ENCODE results near the gene PRTG.
"Not testable (repeated sequence)": the region's sequence is repeated elsewhere in the genome, so short reads cannot be mapped to it uniquely, and the experiment has no call there.

The PRTG gene

DNA sequence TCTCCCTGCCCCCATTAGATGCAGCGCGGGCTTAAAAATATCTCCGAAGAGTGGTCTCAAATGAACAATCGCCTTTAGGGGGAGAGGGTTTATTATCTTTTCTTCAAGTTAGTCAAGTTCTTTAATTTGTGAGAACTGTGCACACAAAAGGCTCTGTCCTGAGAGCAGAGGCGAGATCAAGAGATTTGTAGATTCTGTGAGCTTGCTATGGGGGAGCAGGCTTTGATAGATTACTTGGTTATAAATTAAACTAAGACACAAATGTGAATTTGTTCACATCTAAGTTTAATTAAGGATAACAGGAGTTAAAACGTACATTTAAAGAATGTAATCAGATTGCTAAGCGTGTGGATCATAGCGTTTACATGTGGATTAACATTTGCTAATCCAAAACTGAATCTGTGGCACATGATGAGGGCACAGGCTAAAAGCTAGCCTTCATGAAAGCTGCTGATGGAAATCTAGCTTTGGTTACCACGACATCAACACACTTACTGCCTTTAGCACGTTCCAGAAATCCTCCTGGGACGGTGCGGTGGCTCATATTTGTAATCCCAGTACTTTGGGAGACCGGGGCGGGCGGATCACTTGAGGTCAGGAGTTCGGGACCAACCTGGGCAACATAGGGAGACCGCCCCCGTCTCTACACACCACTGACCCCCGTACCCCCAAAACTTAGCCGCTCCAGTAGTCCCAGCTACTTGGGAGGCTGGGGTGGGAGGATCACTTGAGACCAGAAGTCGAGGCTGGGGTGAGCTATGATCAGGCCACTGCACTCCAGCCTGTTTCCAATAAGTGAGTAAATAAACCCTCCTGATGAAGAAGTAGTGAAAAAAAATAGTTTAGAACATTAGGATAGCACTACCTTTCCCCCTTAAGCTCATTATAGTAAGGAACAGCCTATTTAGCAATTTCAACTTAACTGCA is 1.0 kb upstream of the PRTG start:
- no peak for DNase-seq

DNA sequence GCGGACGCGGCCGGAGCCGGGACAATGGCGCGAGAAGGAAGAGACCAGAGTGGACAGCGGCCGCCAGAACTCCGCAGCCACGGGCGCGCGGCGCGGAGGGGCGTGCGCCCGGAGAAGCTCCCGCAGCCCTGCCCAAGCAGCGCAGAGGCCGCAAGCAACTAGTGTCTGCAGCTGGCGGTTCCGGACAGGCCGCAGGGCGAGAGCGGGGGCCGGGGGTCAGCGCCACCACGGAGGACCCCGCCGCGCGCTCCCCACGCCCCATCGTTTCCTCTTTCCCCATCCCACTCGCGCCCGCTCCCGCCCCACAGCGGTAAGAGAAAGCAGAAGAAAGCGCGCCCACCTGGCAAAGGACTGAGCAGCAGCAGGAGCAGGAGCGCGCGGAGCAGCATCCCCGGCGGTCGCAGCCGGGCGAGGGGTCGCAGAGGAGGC is 440 bp downstream of the PRTG start:
- no peak for DNase-seq

DNA sequence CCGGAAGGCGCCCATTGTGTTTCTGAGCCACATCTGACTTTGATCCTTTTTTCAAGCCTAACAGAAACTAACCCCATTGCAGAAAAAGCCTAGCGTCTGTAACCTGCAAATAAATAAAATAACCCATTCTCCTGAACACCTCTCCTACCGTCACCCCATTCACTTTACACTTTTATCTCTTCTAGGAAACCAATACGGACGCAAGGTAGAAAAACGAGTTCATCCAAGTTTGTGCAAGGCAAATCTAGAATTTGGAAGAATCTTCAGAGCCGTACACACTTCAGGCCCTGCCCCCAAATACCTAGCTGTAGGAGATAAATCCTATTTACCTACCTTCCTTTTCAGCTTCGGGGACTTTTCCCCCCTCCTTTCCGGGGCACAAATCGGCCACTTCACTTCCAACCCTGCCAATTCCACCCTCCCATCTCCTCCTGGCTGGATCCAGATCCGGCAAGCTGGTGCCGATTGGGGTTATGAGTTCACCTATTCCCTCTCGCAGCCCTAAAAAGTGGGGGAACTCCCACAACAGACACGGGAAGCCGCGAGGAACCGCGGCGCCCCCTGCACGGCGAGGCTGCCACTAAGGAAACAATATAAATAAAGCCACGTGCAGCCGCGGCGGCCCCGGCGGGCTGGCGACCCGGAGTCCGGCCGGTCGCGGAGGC is 987 bp downstream of the PRTG start:
- DNase-seq = no peak

DNA sequence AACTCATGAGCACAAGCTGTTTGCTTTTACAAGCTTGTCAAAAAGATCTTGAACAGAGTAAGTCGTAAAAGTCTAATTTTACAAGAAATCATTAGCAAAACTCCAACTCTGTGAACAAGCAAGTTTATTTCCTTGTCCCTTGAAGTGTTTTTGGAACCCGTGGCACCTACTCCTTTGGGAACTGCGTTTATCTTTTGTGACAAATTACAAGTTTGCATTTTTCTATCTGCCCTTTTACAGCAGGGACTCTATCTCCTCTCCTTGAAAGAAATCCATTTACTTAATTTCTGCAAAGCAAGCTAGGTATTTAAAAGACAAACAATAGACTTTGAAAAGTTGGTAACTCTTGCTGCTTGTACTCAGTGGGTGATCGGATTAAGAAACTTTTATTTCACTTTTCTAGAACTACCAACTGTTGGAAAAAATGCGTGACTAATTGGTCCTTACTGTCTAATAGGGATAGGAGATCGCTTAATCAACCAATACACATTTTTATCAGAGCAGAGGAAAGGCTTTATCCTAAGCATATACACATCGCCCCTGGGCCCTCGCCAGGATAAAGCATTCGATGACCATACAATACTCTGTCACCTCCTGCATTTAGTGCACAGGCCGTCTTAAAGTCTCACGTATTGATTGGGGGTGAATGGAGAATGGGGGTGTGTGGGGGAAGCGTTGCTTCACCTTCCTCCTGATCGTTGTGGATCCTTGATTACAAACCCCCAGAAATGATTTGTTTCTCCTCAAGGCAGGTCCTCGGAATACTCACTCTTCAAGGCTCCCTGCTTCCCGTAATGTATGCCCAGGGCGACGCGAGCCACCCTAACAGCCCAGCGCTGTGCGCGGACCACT is 1.7 kb downstream of the PRTG start:
- DNase-seq = no peak

DNA sequence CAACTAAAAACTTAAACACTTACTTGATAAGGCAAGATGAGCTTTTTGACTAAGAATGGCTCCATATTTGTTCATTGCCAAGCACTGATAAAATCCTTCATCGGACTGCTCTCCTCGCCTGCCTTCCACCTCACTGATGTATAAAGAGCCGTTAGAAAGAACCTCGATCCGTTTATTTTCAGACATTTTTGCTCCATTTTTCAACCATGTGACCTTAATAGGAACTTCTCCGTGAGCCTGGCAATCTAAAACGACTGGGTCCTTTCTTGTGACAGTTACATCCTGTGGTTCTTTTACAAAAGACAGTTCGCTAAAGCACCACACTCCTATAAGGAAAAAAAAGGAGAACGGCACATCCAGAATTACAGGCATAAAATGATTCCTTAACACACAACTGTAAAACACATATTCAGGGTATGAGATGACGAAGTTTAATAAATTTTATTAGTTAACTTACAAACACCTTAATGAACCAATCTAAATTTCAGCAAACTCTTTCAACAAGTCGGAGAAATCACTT is 2.5 kb downstream of the PRTG start:
- no peak for DNase-seq

DNA sequence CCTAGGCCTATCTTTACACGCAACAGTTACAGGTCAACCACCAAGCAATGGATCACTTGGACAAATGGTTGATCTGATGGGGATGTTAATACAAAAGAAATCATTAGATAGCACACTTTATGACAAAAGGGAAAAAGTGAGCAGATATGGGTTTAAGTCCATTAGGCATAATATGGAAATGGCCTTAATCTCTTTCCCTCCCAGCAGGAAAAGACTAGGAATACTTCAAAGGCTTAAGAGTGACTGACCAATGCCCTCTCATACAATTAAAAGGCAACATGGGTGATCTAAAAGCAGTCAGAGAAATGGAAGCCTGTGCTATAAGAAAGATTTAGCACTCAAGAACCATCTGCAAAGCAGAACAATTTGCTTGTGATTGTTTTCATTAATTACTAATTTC is 3.3 kb downstream of the PRTG start:
- DNase-seq = no peak

DNA sequence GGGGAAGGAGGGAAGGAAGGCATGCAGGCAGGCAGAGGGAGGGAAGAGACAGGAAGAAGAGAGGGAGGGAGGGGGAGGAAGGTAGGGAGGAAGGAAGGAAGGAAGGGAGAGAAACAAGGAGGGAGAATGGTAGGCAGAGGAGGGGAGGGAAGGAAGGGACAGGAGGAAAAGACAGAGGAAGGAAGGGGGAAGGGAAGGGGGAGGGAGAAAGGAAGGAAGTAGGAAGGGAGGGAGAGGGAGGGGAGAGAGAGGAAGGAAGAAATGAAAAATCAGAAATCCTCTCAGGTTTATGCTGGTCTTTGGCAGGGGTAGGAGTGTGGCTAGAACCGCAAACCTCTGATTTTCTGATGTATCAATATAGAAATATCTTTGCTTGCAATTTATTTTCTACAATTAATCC is 4.2 kb downstream of the PRTG start:
- no peak for DNase-seq

DNA sequence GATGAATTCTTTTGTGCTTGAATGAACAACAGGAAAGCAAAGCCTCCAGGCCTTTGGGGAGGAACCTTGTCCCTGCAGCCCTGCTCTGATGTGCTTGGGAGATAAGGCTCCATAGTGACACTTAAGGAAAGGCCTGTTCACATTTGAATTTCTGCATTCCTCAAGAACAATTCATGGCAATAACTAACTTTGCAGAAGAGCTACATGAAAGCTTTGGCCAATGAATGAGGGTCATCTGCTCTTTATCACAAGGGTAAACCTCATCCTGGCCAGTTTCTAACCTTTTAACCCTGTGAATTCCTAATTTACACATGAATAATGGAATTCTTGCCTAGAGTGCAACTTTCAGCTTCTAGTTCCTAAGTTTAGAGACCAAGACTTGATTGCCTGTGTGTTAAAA is 5.6 kb downstream of the PRTG start:
- DNase-seq = no peak

DNA sequence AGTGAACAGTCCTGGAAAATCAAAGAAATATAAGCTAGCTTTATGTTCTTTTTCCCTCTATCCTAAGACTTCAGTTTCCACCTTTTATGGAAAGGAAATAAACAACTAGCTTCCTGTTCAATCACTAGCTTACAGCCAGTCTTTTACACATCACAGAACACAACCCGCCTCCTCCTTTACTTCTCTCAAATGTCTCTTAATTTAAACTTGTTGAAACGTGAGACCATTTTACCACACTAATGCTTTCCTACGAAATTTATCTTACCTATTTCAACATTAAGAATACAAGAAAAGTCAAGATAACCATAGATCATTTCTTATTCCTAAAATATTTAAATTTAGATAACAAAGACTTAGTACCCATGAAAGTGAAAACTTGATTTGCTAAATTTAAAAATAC is 6.2 kb downstream of the PRTG start:
- no peak for DNase-seq

DNA sequence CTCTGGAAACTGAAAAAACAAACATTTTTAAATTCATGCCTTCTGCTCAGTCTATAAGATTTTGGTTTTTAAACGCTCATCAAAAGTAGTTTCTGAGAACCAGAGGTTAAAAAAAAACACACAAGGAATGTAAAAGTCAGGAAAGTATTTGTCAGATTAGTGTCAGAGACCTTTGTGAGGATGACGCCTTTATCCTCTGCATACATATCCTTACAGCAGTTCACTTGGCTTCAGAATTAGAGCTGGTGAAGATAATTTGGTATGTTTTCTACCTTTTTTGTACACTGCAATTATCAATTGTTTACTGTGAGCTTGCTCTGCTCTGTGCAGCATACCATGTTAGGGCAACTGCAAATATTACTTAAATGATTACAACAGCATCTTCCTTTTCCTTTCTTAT is 8.3 kb downstream of the PRTG start:
- no peak for DNase-seq

DNA sequence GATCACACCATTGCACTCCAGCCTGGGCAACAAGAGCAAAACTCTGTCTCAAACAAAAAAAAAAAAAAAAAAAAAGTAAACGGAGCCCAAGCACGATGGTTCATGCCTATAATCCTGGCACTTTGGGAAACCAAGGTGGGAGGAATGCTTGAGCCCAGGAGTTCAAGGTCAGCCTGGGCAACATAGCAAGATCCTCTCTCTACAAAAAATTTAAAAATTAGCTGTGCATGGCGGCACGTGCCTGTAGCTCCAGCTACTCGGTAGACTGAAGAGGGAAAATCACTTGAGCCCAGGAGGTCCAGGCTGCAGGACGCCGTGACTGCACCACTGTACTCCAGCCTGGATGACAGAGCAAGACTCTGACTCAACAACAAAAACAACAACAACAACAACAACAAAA is 9.5 kb downstream of the PRTG start:
- DNase-seq = not testable (repeated sequence)

DNA sequence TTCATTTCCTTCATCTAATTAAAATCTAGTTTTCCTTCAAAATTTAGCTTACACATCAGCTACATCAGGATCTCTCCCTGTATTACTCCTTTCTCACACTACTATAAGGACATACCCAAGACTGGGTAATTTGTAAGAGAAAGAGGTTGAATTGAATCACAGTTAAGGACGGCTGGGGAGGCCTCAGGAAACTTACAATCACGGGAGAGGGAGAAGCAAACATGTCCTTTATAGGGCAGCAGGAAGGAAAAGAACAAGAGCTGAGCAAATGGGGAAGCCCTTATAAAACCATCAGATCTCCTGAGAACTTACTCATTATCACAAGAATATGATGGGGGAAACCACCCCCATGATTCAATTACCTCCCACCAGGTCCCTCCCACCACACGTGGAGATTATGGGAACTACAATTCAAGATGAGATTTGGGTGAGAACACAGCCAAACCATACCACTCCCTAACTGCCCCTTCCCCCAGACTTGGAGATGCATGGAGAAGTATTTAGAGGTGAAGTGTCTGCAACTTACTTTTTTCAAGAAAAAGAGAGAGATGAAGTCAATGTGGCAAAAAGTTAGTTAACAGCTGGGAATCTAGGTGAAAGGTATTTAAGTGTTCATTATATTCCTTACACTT is 21.3 kb downstream of the PRTG start:
- DNase-seq = no peak

DNA sequence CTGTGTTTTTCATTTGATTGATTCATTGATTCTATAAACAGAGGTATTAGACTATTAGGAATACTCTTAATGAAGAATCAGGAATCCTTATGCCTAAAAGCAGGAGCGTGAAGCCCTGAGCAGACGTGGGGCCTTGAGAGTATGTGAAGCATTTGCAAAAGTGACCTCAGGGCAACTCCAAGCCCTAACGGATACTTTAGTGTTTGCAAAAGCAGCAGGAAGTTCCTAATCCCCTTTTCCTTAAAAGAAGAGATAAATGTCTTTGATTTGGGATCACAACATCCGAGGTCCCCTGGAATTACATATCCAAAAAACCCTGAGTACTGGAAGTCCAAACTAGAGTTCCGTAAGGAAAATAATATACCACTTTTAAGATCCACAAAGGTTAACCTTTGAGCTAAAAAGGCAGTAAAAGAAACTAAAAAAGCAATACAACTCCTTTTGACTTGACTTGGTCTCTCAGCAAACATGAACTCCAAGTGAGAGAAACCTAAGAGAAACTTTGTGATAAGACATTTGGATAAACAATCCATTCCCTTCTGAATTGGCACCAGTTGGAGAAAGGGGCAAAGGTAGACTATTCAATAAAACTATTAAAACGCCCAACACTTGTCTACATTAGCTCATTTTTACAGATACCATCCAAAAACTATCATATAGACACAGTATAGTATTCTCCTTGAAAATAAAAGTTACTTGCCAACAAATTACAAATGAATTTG is 27.4 kb downstream of the PRTG start:
- no peak for DNase-seq

DNA sequence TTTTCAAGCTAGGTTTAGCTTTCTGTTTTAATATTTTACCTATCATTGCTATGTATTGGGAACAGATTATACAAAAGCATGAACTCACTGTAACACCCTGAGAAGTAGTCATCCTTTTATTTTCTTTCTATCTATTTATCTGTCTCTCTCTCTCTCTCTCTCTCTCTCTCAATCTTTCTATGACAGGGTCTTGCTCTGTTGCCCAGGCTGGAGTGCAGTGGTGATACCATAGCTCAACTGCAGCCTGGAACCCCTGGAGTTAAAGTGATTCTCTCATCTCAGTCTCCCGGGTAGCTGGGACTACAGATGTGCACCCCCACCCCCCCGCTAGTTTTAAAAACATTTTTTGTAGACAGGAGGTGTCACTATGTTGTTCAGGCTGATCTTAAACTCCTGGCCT is 28.9 kb downstream of the PRTG start:
- DNase-seq = no peak

DNA sequence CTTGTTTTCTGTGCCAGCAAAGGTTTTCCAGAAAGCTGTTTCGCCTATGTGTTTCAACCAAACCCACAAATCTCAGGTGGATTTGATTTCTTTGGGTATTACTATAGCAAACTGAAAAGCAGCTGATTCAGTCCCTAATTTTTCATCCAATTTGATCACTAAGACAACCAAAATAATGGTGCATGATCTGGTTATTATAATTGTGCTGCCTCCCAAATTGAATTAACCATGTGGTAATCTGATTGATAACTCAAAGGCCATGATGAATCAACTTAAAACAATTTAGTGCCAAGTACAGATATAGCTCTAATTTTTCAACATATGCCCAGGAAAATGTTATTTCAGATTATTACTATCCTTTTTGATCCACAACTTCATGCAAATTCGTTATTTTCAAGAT is 30.6 kb downstream of the PRTG start:
- no peak for DNase-seq

DNA sequence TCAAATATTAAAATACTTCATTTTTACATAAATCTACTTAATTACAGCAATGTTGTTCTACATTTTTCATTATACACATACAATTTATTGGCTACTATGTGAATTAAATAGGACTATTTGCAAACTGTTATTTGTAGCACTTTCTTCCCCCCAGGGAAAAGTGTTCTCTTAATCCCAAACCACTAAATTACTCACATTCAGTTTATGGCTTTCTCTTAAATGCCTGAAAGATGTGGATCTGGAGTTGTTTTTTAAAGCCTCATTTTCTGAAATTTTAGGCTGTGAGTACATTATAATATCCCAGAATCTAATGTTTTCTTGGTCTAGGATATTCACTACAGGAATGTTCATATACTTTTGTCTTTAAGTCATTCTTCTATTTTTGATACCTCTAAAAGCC is 32.7 kb downstream of the PRTG start:
- DNase-seq = no peak

DNA sequence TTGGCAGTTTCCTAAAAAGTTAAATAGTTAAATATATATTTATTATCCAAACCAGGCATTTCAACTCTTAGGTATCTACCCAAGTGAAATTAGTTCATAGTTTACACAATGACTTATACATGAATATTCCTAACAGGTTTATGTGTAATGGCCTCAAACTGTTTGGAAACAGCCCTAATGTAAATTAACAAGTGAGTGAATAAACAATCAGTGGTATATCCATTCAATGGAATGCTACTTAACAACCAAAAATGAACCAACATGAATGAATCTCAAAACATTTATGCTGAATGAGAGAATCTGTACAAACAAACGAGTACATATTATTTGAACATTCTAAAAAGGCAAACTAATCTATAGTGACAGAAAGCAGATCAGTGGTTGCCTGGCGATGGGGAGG is 33.5 kb downstream of the PRTG start:
- no peak for DNase-seq

DNA sequence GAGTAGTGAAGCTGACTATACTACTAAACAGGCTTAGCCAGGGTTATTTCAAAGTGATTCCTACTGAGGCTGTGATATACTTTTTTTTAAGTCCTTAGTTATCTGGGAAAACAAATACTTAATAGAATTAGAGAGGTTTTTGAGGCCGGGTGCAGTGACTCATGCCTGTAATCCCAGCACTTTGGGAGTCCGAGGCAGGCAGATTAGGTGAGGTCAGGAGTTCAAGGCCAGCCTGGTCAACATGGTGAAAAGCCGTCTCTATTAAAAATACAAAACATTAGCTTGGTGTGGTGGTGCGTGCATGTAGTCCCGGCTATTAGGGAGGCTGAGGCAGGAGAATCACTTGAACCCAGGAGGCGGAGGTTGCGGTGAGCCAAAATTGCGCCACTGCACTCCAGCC is 34.2 kb downstream of the PRTG start:
- no peak for DNase-seq

DNA sequence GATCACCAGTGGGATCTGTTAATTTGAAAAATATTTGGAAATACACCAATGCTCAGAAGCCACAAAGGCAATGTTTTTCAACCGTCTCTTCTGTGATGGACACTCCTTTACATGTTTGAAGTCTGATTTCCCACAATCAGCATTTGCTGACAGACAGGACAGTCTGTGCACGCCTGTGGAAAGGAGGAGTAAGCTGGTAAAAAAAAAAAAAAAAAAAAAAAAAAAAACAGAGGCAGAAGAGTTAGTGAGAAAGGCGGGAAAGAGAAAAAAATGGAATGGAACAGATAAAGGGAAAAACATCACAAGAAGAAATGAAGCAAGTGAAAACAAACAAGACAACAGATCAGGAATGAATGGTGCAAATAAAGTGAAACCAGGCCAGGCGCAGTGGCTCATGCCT is 35.0 kb downstream of the PRTG start:
- DNase-seq = no peak

DNA sequence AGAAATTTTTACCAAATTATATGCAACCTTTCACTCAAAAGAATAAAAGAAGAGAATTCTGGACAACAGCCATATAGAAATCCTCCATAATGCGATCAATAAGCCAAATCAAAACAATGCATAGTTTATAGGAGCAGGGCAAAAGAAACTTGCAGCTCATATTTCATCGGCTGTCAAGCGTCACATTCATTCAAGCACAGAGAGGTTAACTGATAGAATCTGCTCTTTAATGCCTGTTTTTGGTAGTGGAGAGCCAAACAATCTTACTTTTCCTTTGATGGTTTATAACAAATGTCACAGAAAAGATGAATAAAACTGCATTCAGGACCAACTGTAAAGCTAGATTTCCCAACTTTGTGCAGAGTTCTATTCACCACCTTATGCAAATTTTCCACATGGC is 35.4 kb downstream of the PRTG start:
- DNase-seq = no peak

DNA sequence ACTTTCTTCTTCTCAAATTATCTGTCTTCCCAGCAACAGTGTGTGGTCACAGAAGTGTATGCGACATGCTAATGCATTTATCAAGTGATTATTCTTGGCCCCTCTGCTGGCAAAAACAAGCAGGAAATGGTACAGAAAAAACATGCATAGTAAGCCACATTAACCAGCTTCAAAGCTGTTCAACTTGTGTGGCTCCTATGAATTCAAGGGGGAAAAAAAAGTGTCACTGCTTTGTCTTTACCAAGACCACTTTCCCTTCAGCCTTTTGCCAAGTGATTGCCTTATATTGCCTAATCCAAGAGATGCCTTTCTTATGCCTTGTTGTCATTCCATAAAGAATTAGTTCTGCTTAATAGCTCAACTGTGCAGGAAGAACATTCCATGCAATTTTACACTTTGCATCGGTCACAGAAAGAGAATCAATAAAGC is 39.1 kb downstream of the PRTG start:
- no peak for DNase-seq

DNA sequence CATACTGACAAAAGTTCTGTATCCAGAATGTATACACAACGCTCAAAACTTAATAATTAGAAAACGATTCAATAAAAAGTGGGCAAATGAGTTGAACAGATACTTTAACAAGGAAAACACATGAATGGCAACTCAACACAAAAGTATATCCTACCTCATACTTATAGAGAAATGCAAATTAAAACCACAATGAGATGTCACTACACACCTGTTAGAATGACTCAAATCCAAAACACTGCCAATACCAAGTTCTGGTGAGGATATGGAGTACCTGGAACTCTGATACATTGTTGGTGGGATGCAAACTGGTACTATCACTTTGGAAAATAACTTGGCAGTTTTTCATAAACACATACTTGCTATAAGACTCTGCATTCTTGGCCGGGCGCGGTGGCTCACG is 42.1 kb downstream of the PRTG start:
- no peak for DNase-seq

All from NCI-H446 treated with DMSO at 0.1 percent for 48 hours (cell line).